SK-N-SH treated with all-trans-retinoic acid at 6 μM for 48 hours (cell line): ENCODE data around the gene MIR17HG.

Experiments used
- ARNTL ChIP-seq: fragments of 450-650 bp; formaldehyde crosslinking; IDR thresholded peaks from 2 replicates; pipeline ENCODE4 v1.5.0; 2020; ENCODE audit warnings: low read depth, mild to moderate bottlenecking, moderate library complexity, borderline replicate concordance
- ISL1 ChIP-seq: fragments of 250-450 bp; sonication (Bioruptor Pico); IDR thresholded peaks from 2 replicates; pipeline ENCODE4 v2.1.2; 2022; ENCODE audit warnings: mild to moderate bottlenecking, moderate library complexity
- PATZ1 ChIP-seq: fragments of 250-450 bp; sonication (Bioruptor Pico); IDR thresholded peaks from 2 replicates; pipeline ENCODE4 v1.8.0; 2020; ENCODE audit warnings: mild to moderate bottlenecking, moderate library complexity, borderline replicate concordance
- PPARA ChIP-seq: fragments of 250-450 bp; sonication (Bioruptor Pico); IDR thresholded peaks from 2 replicates; pipeline ENCODE4 v1.5.0; 2020; ENCODE audit warnings: mild to moderate bottlenecking, borderline replicate concordance
- RARB ChIP-seq: fragments of 250-450 bp; sonication (Bioruptor Pico); IDR thresholded peaks from 2 replicates; pipeline ENCODE4 v1.8.0; 2021; ENCODE audit warnings: mild to moderate bottlenecking, moderate library complexity
- TOX ChIP-seq: fragments of 250-450 bp; sonication (Bioruptor Pico); IDR thresholded peaks from 2 replicates; pipeline ENCODE4 v1.8.0; 2021; ENCODE audit warnings: mild to moderate bottlenecking, moderate library complexity, borderline replicate concordance
- ZC3H10 ChIP-seq: fragments of 250-450 bp; sonication (Bioruptor Pico); IDR thresholded peaks from 2 replicates; pipeline ENCODE4 v1.5.1; 2021; ENCODE audit warnings: mild to moderate bottlenecking, moderate library complexity
- ZNF565 ChIP-seq: fragments of 450-650 bp; formaldehyde crosslinking; conservative IDR thresholded peaks from 2 replicates; pipeline ENCODE4 v1.5.0; 2020; ENCODE audit warnings: low read depth, mild to moderate bottlenecking, moderate library complexity
- ZNF8 ChIP-seq: fragments of 450-650 bp; formaldehyde crosslinking; IDR thresholded peaks from 2 replicates; pipeline ENCODE4 v1.5.0; 2020; ENCODE audit warnings: mild to moderate bottlenecking, moderate library complexity

GRCh38 chr13:91400063-91400399 is 52.5 kb downstream of the MIR17HG start:
- TF ChIP-seq PATZ1 (CRISPR knock-in tag) (no peak), ARNTL (no peak), ZNF565 (no peak), PPARA (CRISPR knock-in tag) (no peak), ISL1 (CRISPR knock-in tag) (no peak), ZC3H10 (CRISPR knock-in tag) (no peak), RARB (no peak), TOX (CRISPR knock-in tag) (no peak), ZNF8 (CRISPR knock-in tag) (no peak)
